NCI-H2196 treated with DMSO at 0.1 percent for 48 hours (cell line): ENCODE results near the gene STPG3.

ENCODE experiments used
- DNase-seq: peaks from one replicate; lab custom pipeline; 2025; ENCODE audit not compliant: unreplicated experiment; lab: John Stamatoyannopoulos, UW

The STPG3 gene

DNA sequence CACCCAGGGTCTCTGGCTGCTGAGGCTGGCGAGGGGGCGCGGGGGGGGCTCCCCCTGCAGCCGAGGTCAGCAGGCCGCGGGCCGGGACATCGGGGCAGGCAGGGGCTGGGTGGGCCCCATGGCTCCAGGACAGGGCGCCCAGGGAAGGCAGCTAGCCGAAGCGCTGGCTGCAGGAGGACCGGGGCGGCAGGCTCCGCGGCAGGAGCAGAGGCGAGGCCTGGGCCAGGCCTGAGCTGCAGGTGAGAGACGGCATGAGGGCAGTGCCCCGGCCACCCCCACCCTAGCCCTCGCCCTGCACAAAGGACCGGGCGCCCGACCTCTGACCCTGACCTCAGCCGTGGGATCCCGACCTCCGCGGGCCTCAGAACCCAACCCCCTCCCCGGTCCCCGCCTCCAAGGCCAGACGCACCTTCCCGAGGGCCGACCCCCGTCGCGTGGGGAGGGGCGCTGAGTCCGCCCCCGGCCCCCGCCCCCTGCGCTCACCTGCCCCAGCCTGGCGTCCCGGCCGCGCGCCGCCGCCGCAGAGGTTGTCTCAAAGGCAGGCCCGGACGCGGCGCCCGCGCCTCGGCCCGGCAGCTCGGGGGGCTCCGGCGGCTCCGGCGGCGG, 29.5 kb upstream of the STPG3 start:
- no peak for DNase-seq

DNA sequence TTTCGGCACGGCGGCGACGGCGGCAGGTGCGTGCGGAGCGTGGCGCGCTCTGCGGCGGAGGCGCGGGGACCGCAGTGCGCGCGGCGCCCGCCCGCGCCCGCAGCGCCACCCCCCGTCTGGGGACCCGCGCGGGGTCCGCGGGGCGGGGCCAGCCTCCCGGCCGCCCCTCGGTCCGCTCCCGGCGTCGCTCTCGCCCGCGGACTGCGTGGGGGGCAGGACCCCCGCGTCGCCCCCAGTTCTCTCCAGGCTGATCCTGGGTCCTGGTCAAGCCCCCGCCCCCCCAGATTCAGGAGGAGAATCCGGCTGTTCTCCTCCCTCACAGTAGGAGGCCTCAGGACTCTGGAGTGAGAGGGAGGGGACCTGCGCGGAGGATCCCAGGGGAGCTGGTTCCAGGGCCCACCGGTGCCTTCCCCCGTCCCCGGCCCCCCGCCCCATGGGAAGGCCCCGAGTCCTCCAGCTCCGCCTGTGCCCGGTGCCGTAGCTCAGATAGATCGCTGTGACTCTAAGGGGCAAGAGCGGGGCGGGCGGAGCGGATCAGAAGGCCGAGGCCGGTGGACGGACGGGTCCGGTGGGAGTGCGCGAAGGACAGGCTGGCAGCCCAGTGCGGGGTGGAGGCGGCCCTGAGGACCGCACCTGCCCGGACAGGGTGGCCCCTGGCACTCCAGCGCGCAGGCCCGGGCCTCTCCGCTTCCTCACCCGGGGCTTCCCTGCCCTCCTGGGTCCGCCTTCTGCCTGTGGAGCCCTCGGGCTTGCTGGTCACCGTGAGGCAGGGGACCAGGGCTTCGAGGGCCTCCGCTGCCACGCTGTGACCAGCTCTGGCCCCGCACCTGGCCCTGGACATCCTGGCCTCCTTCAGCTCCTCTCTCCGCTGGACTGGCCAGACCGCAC, 28.7 kb upstream of the STPG3 start, which contains the start of gene RNF208:
Gene RNF208 (minus strand): TSS at position 51 of the 888 bp plus-strand sequence. CDS start 1,028 bp downstream, outside the sequence.
- DNase-seq, result no peak

DNA sequence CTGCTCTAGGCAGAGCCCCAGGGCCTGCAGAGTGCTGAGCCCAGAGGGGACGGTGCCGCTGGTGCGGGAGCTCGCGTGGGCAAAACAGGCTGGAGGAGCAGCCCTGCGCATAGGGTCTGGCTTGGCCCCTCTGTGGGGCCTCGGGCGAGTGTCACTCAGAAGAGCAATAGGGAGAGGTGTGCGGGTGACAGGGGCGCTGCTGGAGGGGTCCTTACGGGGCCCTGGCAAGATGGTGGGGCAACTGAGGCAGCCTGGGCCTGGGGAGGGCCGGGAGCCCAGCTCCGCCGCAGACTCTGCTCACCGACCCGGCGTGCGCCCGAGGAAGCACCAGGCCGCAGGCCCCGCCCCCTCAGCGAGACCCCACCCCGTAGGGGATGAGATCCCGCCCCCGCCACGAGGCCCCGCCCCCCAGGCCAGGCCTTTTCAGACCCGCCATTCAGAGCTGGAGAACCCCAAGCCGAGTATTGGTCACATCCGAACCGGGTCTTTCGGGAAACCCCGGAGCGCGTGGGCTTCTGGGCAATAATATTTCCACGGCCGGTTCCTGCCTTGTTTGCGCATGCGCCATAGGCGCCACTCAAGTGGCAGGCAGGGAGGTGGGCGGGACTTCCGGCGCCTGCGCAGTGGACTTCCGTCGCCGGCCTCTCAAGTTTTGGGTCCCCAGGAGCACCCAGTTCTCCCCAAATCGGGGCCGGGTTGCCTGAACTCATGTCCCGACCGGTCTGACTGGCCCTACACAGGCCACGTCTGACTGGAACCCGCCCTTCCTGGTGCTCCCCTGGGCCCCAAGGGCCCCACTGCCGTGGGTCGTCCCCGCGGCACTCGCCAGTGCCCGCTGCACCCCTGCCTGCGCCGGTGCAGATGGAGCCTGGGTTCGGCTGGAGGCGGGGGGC, 27.8 kb upstream of the STPG3 start:
- DNase-seq, result peak; percentile 94

DNA sequence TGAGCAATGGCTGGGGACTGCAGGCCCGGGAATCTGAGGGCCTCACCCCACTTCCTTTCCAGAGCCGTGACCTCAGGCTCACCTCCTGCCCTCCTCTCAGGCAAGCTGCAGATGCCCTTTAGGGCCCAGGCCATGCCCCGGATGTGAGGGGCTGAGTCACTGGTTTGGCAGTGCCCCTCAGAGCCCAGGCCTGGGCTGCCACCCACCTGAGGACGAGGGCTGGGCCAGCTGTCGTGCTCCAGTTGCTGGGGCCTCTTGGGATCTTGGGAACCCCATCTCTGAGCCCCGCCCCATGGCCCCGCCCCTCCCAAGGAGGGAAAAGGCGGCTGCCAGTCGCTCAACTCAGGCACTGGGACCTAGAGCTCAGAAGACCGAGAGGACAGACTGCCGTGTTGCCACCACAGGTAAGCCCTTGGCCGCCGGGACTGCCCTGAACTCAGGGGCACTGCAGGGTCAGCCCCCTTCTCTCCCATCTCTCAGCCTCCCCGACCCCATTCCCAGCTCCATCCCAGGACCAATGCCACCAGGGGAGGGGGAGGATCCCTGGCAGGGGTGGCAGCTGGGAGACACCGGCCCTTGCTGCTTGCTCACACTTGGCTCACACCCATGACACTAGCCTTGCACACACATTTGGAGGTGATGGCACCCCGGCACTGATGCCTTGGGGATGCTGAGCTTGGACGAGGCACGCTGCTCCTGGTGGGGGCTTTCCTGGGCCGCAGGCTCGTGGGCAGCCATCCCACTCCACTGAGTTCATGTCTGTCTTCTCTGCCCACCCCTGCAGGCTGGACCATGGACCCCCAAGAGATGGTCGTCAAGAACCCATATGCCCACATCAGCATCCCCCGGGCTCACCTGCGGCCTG, 26.0 kb upstream of the STPG3 start, which contains the start of gene CYSRT1:
Gene CYSRT1 (plus strand): TSS at position 345 of the 865 bp plus-strand sequence. CDS start 448 bp downstream, at position 793.
- no peak for DNase-seq

DNA sequence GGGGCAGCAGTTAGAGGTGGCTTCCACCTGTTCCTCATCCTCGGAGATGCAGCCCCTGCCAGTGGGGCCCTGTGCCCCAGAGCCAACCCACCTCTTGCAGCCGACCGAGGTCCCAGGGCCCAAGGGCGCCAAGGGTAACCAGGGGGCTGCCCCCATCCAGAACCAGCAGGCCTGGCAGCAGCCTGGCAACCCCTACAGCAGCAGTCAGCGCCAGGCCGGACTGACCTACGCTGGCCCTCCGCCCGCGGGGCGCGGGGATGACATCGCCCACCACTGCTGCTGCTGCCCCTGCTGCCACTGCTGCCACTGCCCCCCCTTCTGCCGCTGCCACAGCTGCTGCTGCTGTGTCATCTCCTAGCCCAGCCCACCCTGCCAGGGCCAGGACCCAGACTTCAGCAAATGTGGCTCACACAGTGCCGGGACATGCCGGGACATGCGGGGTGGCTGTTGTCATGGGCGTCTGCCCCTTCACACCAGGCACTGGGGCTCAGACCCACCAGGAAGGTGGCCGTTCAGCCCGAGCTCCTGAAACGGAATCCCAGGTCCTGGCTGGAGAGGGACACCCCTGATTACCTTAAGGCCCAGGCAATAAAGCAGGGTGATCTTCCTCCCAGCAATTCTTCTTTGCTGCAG, 25.3 kb upstream of the STPG3 start:
- DNase-seq, result no peak

DNA sequence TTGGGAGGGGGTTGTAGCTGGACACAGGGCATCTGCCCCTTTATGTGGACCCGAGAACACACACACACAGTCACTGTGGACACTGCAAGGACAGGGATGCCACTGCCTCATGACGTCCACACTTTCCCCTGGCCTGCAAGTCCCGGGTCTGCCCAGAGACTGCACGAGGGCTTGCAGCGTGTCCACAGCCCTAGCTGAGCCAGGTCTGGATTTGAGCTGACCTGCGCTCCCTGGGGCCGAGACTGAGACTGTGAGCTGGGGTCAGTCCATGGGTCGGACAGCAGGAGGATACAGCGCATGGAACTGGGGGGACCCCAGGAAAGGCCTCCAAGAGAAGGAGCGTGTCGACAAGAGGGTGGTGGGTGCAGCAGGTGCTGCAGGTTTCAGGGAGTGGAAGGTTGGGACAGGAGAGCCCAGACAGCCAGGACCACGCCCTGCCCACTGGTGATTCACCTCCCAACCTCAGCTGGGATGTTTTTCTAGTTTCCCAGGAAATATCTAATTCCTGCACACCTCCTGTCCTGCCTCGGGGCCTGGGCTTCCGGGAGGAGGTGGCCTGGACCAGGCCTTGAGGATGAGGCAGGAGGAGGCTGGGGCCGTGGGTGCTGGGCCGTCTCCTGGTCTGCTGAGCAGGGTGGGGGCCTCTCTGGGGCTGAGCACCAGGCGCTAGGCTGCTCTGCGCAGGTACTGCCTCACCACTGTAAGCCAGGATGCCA, 24.6 kb upstream of the STPG3 start:
- DNase-seq, result no peak

DNA sequence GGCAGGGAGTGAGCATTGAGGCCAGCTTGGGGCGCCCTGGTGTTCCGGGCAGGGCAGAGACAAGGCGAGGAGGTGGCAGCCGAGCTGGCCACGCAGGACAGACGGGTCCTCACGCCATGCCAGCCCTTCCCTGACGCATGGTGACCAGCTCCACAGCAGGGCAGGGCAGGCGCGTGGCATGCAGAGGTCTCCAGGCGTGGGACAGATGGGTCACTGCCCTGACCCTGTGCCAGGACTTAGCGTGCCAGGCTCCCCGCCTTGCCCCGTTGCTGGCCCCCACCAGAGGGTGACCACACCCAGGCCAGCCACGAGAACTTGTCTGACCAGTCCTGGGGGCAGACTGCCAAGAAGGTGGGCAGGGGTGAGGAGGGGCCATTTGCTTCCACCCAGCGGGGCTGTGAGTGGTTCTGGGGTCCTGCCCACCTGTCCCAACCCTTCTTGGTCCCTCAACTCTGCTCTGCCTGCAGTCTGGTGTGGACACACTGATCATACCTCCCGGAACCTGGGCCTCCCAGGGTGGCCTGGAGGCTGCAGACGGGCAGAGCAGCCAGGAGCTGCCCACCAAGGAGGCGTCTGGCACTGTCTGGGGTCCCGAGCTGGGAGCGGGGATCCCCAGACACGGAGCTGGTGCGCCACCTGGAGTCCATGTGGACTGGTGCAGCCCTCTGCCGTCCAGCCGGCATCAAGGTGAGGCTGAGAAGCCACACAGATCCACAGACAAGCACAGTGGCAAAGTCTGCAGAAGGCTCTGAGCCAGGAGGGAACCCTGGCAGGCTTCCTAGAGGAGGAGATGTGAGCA, 23.8 kb upstream of the STPG3 start, which contains the start of gene RNF224:
Gene RNF224 (plus strand): TSS at position 449 of the 799 bp plus-strand sequence. CDS start 834 bp downstream, outside the sequence.
- DNase-seq, result peak; percentile 59

DNA sequence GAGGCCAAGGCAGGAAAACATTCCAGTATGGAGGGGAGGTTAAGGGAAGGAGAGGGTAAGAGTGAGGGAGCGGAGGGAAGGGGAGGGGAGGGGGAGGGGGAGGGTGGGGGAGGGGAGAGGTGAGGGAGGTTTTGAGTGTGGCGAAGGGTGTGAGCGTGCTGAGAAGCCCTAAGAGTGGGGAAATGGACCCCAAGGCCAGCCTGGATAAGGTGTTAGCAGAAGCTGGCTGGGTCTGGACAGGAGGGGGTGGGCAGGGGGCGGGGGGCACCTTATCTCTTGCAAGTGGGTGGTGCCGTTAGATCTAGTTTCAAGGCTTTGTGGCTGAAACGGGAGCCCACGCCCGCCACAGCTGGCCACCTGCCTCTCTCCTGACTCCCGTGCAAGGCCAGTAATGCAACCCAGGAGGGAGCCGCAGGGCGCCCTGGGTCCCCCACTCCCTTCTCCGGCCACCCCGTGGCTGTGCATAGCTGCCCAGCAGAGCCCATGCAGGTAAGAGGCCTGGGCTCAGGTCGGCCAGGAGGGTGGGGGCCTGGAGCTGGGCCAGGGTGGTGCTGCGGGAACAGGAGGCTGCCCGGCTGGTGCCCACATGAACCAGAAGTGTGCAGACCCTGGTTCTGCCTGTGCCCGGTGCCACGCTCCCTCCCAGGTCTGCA, 23.1 kb upstream of the STPG3 start:
- no peak for DNase-seq

DNA sequence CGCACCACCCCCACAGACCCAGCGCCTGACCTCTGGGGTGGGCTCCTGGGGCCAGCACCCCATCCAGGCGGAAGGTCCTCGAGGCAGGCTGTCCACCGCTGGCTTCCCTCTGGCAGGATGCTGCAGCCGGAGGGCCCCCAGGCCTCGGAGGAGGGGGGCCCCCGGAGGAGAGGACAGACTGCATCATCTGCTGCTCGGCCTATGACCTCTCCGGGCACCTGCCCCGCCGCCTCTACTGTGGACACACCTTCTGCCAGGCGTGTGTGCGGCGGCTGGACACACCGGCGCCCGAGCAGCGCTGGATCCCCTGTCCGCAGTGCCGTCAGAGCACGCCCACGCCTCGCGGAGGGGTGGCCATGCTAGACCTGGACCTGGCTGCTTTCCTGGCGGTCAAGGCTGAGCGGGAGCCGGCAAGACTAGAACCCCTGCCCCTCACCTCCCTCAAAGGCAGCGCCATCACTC, 22.5 kb upstream of the STPG3 start:
- peak; percentile 48 for DNase-seq

DNA sequence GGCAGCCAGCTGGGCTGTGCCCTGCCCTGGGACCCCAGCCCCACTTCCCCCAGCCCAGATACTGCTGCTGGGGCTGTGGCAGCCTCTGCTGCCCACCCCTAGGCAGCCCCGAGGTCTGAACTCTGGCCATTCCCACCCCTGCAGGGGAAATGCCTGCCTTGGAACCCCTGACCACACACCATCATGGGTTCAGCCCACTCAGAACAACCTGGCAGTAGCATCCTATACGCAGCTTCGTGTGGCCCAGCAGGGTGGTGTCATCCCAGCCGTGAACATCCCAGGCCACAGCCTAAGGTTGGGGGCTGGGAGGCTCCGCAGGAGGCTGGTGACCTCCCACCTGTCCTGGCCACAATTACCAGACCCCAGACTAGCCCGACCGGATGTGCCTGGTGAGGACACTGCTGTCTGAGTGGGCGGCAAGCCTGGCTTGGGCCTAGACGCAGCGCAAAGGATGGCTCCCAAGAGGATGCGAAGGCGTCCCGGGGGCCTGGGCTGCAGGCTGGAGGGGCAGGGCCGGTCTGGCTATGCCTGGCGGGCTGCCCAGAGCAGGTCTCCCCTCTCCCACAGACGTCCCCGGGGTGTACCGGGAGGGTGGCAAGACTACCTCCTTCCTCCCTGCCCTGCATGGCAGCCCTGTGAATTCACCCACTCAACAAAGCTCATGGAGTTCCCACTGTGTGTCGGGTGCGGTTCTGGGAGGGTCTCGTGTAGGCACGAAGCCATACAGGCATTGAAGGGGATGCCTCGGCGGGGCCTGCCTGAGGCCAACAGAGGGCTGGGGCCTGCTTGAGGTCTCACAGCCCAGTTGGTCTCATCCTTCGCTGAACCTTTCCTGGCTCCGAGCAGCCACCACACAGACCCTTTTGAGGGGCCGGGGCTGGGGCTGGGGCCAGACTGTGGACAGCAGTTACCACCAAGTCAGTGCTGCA, 21.9 kb upstream of the STPG3 start:
- no peak for DNase-seq

DNA sequence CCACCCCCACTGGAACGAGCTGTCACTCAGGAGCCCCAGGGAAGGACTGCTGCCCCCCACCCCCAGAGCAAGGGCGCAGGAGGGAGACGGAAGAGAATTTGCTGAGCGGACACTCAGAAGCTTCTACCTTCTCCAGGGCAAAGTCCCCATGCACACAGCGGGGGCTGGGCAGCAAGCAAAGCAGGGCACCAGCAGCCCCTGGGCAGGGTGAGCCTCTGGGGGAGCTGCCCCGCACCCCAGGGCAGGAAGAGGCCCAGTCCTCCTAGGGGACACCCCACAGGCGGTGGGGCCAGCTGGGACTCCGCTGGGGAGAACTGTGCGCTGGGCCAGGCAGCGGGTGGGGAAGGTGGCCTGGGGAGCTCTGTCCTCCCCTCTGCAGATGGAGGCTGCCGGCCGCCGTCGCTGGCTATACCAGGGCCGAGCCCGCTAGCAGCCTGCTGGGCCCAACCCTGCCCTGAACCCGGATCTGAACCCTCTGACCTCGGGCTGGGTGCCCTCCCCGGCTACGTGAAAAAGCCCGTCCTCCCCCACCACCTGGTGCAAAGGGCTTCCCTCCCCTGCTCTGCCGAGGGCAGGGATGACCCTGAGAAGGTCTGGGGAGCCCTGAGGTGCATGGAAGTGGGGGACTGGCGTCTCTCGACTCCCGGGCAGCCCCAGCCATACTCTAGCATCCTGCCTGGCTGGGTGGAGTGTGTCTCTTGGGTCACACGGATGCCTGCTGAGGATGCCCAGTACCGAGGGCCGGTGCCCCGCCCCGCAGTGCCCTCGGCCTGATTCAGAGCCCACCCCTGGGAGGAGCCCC, 21.0 kb upstream of the STPG3 start:
- no peak for DNase-seq

DNA sequence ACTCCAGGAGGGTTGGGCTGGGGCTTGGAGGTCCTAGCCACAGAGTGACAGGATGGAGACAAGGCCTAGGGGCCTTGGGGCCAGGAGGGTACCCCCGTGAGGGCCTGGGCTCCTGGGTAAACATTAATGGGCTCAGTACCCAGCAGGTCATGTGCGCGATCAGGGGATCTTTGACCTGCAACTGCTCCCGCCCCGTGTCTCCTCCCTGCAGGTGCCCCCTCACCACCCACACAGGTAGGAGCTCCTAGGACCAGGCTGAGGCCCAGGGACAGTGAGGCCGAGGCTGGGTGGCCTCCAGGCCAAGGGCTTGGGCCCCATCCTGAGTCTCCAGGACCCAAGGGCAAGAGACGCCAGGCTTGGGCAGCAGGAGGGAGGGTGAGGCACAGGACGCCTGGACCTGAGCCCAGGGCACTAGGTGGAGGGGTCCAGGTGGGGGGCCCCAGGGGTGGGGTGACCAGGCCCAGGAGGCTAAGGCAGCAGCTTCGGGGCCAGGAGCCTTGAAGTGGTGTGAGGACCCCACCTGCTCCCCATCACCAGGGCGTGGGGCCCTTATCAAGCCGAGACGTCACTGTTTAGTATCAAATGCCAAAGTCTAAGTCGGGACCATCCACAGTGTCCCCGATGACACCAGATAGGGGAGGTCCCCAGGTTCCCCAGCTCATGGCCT, 20.2 kb upstream of the STPG3 start, which contains the start of gene SLC34A3:
Gene SLC34A3 (plus strand): TSS at position 197 of the 667 bp plus-strand sequence. CDS start 802 bp downstream, outside the sequence.
- no peak for DNase-seq

DNA sequence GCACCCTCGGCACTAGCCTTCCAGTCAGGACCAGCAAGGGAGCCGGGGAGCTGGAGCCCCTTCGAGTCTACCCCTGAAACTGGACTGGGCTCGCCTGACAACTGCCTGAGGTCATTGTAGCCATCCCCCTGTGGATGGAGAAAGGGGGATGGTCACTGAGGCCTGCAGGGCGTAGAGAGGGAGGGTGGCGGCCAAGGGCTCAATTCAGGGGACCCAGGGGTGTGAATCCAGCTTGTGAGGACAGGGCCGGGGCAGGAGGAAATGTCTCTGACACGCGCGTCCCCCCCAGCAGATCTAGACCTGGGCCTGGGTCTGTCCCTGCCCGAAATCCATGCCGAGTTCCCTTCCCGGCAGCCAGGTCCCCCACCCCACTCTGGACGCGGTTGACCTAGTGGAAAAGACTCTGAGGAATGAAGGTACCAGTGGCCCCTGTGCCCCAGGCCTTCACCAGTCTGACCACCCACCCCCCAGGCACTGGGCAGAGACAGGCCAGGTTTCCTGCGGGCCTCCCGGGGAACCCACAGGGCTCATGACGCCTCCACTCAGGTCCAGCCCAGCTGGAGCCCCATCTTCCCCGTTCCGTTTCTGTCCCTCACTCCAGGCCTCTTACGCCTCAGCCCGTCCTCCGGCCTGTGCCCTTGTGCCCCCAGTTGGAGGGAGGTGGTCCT, 19.6 kb upstream of the STPG3 start:
- no peak for DNase-seq

DNA sequence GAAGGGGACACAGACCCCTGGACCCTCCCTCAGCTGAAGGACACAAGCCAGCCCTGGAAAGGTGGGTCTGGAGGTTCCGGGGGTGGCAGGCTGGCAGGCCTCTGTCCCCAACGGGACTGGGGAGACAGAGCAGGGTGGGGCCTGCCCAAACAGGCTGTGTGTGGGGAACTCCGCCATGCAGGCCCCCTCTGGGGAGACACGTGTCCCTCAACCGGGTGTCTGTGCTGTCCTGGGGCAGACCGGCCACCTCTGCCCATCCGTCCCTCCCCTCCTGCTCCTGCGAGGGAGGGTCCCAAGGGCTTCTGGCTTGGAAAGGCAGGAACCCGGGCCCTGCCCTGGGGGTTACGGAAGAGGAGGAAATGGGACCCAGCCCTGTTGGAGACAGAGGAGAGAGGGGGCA, 19.0 kb upstream of the STPG3 start:
- DNase-seq, result no peak
